GM18499 (cell line): ENCODE results near the gene KNOP1.
"Not testable (repeated sequence)": the region's sequence is repeated elsewhere in the genome, so short reads cannot be mapped to it uniquely, and the experiment has no call there.

Source experiments
- ATAC-seq: cut with Tn5 transposase; IDR thresholded peaks from one replicate; pipeline ENCODE4 v1.9.1; 2021; ENCODE audit warnings: moderate number of reproducible peaks; ENCODE audit not compliant: insufficient read depth, unreplicated experiment

Gene KNOP1

DNA sequence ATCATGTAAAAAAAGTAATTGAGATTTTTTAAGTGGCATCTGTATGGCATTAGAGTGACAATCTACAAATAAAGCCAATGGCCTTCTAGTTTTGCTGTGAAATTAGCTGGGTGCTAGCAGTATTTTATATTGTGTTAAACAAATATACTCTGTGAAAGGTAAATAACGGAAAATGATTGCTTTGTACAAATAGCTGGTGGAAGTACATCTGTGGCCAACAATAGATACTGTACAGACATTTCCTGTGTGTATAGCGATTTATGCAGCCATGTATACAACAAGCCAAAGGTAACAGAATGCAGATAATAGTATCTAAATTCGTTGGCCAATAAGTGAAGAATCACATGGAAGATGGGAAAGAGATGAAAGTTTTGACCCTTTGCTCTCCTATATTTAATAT, 26.6 kb upstream of the KNOP1 start:
- no peak for ATAC-seq

DNA sequence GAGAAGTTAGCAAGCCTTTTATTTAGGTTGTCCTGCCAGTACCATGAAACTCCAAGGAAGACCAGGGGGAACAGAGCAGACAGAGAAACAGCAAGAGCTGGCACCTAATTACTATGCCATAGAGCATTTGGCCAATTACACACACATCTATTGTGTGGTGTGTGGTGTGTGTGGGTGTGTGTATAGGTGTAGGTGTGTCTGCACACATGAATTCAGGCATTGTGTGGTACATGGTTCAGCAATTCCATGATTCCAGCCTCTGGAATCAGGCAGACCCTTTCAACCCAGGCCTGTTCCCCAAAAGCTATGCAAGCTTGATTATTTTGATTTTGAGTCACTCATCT, 25.8 kb upstream of the KNOP1 start:
- ATAC-seq, result no peak

DNA sequence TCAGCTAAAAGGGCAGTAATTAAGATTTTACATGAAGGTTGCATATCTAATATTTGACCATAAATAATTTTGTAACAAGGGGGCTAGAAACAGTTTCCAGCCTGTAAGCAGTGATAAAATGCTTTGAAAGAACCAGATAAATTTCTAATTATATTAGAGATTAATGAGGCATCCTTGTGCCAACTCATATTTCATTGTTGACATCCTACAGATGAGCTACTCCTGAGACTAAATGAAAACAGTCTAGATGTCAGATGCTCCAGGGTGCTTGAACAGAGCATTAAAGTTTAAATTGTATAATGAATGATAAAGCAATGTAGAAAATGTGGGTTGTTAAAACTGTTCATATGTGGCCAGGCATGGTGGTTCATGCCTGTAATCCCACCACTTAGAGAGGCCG, 23.3 kb upstream of the KNOP1 start:
- ATAC-seq, result no peak

DNA sequence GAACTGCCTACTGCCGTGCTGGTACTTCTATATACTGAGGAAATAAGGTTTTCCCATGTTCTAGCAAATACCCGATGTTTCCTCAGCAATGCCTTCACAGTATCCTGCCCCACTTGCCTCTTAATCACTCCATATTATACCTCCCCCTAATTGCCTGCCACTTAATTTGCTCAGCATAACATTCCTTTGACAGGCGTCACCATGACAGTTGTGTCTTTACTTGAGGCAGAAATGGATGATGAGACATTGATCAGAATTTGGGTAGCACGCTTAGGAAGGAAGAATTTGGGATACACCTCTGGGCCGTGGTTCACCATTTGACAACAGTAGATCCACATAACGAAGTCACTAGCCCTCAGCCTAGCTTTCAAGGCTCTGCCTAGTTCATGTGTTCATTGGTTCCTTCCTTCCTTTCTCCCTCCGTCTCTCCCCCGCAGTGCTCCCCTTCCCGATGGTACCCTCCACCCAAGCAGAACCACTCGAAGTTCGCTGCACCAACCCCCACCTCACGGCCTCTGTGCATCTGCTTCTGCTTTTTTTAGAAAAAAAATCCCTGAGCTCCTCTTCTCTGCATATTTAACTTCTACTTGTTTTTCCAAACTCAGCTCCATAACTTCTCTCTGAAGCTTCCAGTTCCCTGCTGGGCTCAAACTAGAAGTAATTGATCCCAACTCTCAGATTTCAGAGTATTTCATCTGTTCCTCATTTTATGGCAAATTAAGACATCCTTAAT, 19.4 kb upstream of the KNOP1 start:
- ATAC-seq, result no peak

DNA sequence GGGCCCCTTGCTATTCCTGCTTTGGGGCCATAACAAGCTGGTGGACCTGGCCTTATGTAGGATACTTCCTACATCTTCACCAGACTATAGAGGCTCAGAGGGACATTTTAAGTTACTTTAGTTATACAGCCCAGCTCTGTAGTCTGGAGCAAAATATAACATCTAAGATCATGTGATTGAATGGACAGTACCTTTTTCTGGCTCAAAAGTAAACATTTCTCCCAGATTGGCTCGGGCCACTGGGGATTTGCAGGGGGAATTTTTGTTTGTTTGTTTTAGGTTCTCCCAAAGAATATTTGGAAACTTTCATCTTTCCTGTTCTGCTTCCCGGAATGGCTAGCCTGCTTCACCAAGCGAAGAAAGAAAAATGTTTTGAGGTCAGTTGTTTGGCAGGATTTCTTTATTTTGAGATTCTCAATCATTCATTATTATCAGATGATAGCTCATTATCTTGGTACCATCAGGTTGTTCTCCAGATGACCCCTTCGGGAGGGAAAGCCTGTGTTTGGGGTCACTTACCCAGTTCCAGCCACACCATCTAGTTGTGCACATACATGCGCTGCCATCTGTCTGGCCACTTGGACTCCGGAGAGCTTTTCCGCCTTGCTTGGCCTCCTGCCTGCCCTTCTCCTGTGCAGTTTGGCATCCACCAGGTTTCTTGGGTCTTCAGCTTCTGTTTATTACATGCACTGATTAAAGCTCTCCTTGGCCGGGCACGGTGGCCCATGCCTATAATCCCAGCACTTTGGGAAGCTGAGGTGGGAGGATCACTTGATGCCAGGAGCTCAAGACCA, 17.2 kb upstream of the KNOP1 start:
- no peak for ATAC-seq

DNA sequence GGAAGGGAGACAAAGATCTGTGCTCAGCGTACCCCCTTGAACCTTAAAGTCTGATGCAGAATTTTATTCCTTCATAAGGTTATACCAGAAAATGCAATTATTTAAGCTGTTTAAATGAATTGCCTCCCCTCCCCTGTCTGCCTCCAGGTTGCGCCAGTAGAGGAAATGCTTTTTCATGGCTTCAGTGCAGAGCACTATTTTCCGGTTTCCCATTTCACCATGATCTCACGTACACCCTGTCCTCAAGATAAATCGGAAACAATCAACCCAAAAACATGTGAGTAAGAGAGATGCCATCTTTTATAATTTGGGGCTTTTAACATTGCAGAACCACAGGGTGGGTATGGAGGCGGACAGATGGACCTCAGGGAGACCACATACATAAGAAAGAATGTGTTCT, 15.5 kb upstream of the KNOP1 start:
- ATAC-seq, result no peak

DNA sequence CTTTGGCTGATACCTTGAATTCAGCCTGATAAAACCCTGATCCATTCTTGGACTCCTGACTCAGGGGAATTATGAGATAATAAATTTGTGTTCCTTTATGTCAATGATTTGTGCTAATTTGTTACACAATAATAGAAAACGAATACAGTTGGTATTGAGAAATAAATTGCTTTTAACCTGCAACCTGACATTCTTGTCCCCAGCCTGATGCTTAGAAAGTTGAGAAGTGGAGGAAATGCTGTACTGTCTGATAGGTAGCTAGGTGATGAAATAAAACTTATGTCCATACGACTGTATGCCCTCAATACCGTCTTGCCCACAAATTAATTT, 10.6 kb upstream of the KNOP1 start:
- no peak for ATAC-seq

DNA sequence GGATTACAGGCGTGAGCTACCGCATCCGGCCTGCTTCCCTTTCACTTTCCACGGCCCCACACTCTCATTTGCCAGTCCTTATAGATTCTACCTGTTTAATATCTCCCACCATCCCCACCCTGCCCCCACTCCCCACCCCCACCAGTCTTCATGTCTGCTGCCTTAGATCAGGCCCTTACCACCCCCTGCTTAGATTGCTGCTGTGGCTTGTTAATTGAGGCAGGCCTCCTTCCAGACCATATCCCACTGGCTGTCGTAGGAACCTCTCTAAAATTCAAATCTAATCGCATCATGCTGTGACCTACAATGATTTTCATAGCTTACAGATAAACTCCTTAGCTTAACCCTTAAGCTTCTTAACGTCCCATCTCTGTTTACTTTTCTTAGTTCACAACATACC, 5.0 kb upstream of the KNOP1 start:
- ATAC-seq, result no peak

DNA sequence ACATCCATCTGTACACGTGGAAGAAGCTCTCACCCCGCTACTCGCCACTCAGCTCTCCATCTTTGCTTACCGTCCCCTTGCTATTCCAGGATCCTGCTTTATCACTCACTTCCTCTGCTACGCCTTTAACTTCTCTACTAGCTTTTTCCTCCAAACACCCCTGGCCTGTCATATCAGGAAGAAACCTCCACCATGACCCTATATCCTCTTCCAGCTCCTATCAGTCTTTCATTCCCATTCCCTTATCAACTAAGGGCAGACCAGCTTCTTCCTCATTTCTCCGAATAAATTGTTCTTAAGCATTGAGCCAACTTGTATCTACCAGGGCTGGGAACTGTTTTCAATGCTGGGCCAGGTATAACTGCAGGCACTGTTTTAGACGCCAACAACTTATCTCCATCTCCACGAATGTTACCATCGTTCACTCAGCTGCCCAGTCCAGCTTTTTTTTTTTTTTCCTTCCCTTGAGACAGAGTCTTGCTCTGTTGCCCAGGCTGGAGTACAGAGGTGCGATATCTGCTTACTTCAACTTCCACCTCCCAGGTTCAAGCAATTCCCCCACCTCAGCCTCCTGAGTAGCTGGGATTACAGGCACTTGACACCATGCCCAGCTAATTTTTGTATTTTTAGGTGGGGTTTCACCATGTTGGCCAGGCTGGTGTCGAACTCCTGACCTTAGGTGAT, 4.4 kb upstream of the KNOP1 start:
- ATAC-seq, result no peak

DNA sequence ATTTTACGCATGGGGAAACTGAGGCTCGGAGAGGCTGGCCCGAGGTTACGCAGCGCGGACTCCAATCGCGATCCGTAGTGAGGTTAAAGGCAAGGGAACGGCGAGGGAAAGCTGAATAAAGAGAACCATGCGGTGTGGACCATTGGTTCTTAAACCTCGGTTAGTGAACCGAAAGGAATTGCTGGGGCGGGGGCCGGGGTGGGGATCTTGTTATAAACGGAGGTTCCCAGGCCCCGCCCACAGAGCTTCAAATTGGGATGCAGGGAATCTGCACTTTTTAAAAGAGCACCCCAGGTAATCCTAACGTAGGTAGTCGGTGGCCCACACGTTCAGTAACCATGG, 568 bp upstream of the KNOP1 start:
- ATAC-seq, result no peak

DNA sequence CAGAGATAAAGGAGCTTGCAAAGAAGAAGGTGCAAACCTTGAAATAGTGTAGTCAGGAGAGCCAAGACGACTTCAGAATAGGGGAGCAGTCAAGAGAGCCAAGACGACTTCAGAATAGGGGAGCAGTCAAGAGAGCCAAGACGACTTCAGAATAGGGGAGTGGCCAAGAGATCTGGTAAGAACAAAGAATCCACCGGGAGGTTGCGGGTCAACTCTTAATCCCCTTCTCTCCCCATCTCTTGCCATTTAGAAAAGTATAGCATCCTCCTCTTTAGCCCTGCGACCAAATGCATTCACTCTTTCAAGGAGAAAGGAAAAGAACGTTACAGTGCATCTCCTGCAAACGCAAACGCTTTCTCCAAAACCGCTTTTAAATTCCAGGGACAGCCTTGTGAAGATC, 713 bp downstream of the KNOP1 start:
- ATAC-seq, result no peak

DNA sequence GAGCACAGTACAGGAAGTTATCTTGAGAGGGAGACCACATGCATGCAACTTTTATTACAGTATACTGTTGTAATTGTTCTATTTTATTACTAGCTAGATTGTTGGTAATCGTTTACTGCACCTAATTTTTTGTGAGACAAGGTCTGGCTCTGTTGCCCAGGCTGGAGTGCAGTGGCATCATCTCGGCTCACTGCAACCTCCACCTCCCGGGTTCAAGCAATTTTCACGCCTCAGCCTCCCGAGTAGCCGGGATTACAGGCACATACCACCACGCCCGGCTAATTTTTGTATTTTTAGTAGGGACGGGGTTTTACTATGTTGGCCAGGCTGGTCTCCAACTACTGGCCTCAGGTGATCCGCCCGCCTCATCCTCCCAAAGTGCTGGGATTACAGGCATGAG, 1.3 kb downstream of the KNOP1 start:
- ATAC-seq, result not testable (repeated sequence)

DNA sequence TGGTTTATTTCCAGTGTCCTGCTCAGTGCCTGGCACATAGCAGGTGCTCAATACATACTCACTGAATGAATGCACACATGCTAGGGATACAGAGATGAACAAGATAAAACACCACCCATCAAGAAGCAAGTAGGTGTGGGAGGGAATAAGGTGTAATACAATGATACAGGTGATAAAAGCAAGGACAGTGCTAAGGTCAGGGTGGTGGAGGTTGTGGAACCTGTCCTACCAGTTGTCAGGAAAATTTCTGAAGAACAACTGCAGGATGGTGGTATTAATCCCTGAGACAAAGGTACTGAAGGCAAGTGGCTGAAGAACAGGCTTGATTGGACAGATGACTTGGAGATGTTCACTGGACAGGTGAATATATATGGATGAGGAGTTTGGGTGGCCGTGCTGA, 1.8 kb downstream of the KNOP1 start:
- ATAC-seq, result no peak

DNA sequence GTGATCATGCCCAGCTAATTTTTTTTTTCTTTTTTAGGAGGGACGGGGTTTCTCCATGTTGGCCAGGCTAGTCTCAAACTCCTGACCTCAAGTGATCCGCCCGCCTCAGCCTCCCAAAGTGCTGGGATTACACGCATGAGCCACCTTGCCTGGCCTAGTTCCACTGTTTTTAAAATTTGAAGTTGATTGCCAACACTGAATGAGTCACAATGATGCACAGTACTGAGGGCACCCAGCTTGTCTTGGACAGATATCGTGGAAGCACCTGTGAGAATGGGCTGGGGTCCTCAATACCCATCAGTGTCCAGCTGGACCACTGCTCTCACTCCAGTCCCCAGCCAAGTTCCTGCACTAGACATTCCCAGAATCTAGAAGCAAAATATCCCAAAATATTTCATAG, 2.5 kb downstream of the KNOP1 start:
- no peak for ATAC-seq

DNA sequence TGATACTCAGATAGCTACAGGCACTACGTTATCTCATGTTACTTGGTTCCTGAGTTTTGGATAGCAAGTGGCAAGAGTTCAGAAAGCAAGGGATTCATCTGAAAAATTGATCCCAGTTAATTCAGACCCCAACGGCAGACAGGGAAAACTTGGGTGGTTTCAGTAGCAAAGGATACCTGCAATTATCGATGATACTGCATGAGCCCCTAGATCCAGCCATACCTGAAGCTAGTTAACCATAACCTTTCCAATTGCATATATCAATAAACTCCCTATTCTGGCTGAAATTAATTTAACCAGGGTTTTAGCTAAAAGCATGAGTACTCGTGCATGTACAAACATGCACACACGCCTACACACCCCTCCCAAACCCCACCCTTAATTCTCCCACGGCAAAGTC, 4.3 kb downstream of the KNOP1 start:
- ATAC-seq, result no peak

DNA sequence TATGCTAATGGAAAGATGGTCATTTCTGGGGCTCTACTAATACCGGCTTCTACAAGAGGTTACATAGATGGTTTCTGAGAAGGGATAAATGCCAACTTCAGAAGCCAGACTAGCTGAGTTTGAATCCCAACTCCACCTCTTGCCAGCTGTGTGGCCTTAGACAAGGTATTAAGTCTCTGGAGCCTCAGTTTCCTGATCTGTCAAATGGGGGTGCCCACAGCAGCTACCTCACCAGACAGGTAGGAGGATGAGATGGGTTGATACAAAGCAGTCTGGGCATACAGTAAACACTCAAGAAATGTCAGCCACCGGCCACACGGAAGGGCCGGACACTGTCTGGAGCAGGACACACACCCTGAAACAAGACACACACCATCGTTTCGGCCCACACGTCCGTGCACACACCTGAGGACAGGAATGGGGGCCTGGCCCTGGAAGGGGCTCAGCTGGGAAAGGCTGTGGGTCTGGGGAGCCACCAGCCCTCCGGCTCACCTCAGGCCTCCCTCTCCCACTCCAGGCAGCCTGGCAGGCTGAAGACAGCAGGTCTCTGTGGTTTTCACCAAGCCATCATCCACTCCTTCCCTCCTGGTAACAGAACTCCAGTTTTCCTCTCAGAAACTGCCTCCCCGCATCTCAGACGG, 5.5 kb downstream of the KNOP1 start:
- no peak for ATAC-seq

DNA sequence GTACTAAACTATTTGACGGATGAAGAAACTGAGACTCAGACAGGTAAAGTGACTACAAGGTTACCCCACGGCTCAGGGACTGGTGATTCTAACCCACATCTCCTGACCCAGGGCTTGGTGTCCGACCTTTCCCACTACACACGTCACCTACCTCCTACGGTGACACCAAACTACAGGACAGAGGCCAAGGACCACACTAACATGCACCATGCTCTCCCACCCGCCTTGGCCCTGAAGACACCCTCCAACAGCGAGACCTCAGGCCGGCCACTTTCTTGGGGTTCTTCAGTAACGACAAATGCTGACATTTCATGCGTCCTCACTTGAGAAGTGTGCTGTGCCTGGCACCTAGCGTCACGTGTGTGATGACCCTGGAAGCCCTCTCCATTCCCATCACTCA, 6.4 kb downstream of the KNOP1 start:
- ATAC-seq, result no peak

DNA sequence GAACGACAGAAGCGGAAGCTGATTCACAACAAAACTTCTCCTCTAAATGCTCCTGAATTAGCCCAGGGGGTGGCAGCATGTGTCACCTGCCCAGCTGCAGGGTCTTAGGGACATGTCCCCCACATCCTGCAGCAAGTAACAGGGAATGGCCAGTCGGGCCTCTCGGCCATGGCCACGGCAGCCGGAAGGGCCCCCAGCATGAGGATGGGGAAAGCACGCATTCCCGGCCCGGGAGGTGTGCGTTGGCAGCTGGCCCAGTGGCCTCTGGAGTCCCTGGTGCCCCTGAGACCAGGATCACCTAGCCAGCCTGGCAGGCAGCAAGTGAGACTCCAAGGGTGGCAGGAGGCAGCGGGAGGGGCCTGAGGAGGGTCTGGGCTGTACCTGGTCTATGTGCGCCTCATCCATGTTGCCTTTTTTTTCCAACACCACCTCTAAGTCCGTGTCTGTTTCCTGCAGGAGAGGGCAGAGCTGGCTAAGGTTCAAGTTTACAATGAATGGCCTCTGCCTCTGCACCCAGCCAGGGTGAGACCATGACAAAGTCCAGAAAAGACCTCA, 7.0 kb downstream of the KNOP1 start:
- ATAC-seq, result no peak

DNA sequence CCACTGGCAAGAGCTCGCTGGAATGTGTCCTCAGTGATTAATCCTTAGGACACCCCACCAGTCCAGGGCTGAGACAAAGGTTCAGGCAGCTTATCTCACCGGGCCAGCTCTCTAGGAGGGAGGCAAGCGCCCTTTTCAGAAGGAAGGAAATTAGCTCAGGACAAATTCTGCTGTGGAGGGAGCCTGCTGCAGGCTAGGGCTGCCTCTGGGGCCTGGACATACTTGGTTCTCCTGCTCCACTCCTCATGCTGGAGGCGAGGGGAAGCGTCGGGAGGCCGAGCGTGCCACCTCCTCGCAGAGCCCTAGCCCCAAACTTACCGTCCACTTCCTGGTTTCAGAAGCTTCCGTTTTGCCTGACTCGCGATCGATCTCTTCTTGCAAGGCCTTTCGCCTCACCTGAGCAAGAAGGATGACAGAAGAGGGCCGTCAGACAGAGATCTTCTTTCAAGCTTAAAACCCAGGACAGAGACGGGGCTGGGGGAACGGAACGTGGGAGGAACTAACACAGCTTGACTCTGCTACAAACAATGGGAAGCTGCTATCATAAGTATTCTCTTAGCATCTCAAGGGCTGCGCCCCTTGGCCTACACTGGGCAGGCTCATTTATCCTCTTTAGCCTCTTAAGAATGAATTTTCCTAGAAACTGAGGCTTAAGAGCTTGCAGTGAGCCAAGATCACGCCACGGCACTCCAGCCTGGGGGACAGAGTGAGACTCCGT, 7.7 kb downstream of the KNOP1 start:
- ATAC-seq, result no peak

DNA sequence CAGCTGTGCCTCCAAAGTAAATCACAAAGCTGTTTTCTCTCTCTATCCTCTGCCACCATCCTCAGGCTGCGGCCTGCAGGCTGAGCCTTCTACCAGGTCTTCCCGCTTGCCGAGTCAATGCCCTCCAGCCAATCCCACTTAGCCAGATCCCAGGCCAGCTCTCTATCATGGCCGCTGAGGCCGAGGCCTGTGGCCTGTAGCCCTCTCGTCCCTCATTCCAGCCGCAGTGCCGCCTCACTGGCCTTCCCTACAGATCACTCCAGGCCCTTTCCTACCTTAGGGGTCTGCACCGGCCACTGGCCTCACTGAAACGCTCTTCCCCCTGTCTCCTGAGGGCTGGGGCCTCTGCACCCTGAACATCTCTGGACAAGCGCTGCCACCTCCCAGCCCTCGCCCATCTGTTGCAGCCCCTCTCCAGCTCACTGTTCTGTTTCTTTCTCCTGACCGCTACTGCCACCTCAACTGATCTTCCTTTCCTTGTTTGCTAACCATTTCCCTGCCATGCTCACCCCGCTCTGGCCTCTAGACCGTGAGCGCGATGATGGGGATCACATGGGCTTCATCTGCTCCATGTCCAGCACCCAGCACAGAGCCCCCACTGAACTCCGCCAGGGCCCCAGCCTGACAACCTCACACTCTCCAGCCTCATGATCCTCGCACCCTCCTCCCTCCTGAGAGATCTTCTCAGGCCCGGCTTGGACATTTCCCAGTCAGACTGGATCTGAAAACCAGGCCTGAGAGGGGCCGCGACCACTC, 8.5 kb downstream of the KNOP1 start:
- no peak for ATAC-seq
